DND-41 (cell line): ENCODE measurements around the gene FUBP3.

Experiments
- ATAC-seq: fragments of 200-7000 bp; cut with Tn5 transposase; 3 replicates; pipeline ENCODE4 v1.9.1; 2021; ENCODE audit warnings: low read depth; ENCODE audit not compliant: insufficient read depth
- DNase-seq: peaks from one replicate; pipeline ENCODE4 v3.0.0-alpha.2; 2020
- H2AFZ ChIP-seq: 2 replicates; pipeline ENCODE4 v1.6.0; 2012; ENCODE audit warnings: low read depth, low read length
- H3K27ac ChIP-seq: 2 replicates; pipeline ENCODE4 v1.5.1; 2012; ENCODE audit warnings: low read length, inconsistent platforms
- H3K27me3 ChIP-seq: fragments of 200-600 bp; sonication (generic); 2 replicates; pipeline ENCODE4 v1.6.0; 2012; ENCODE audit warnings: low read length, mild to moderate bottlenecking, inconsistent platforms; ENCODE audit not compliant: insufficient read depth, poor library complexity
- H3K36me3 ChIP-seq: 2 replicates; pipeline ENCODE4 v1.5.1; 2012; ENCODE audit warnings: low read length, inconsistent platforms; ENCODE audit not compliant: insufficient read depth
- H3K4me1 ChIP-seq: 2 replicates; pipeline ENCODE4 v1.5.1; 2012; ENCODE audit warnings: mild to moderate bottlenecking, low read length; ENCODE audit not compliant: insufficient read depth
- H3K4me2 ChIP-seq: 2 replicates; pipeline ENCODE4 v1.6.0; 2012; ENCODE audit warnings: mild to moderate bottlenecking, moderate library complexity, low read length, inconsistent platforms; ENCODE audit not compliant: insufficient read depth
- H3K4me3 ChIP-seq, 2 experiments: fragments of 200-600 bp in 1 of 2; shearing (Covaris generic) in 1 of 2; 2 replicates each; pipeline ENCODE4 v1.5.1; 2012 to 2016; ENCODE audit warnings: inconsistent platforms in 2 of 2, low read length in 2 of 2, mild to moderate bottlenecking in 2 of 2, low read depth in 1 of 2, moderate library complexity in 1 of 2
- H3K79me2 ChIP-seq: 2 replicates; pipeline ENCODE4 v1.6.0; 2012; ENCODE audit warnings: low read length, inconsistent platforms; ENCODE audit not compliant: insufficient read depth
- H3K9ac ChIP-seq: 2 replicates; pipeline ENCODE4 v1.6.0; 2012; ENCODE audit warnings: low read depth, mild to moderate bottlenecking, inconsistent platforms, low read length, moderate library complexity
- H3K9me3 ChIP-seq: 2 replicates; pipeline ENCODE4 v1.5.1; 2012; ENCODE audit warnings: low read length, moderate library complexity, mild to moderate bottlenecking, inconsistent platforms; ENCODE audit not compliant: insufficient read depth, severe bottlenecking
- H4K20me1 ChIP-seq: 2 replicates; pipeline ENCODE4 v1.6.0; 2012; ENCODE audit warnings: low read length; ENCODE audit not compliant: insufficient read depth
- CTCF ChIP-seq: IDR thresholded peaks from 2 replicates; pipeline ENCODE4 v1.5.1; 2012; ENCODE audit warnings: borderline replicate concordance, low read length, moderate library complexity, mild to moderate bottlenecking; ENCODE audit not compliant: poor library complexity, severe bottlenecking; ENCODE audit errors: extremely low read depth
- EZH2 ChIP-seq: IDR thresholded peaks from 3 replicates; pipeline ENCODE4 v1.6.1; 2012; ENCODE audit warnings: borderline replicate concordance, low read depth, mild to moderate bottlenecking, moderate library complexity, low read length, inconsistent platforms; ENCODE audit not compliant: severe bottlenecking

Gene FUBP3

GRCh38 chr9:130609163-130609562 is 29.8 kb downstream of the FUBP3 start:
- TF ChIP-seq EZH2 (no peak), CTCF (no peak)
- Histone ChIP-seq H3K4me2 (no peak overlapping the region), H3K4me1 (no peaks in the 10 kb centered on the region), H3K27ac (no peak overlapping the region), H3K79me2 (0 out of 2 replicates have a peak, but pooled peaks cover 3% of the 10 kb centered on the region), H3K9me3 (no peaks in the 10 kb centered on the region), H3K4me3 (no peak overlapping the region), H3K36me3 (peaks cover 66% of the 10 kb centered on the region), H3K27me3 (no peaks in the 10 kb centered on the region), H4K20me1 (no peaks in the 10 kb centered on the region; the same call in 1 of the 2 replicates), H3K9ac (no peak overlapping the region), H2AFZ (no peak overlapping the region)
- DNase-seq (no peak), ATAC-seq (no peak)

GRCh38 chr9:130610862-130611707 is 31.7 kb downstream of the FUBP3 start:
- no peaks in the 10 kb centered on the region for H3K27me3 ChIP-seq
- H2AFZ ChIP-seq: no peak overlapping the region
- H3K4me3 ChIP-seq: no peak overlapping the region
- ATAC-seq (no peak), DNase-seq (no peak)
- no peaks in the 10 kb centered on the region for H3K4me1 ChIP-seq
- no peak overlapping the region for H3K27ac ChIP-seq
- H3K9ac ChIP-seq: no peak overlapping the region
- H3K4me2 ChIP-seq: no peak overlapping the region
- no peaks in the 10 kb centered on the region; the same call in 1 of the 2 replicates for H4K20me1 ChIP-seq
- H3K79me2 ChIP-seq: 0 out of 2 replicates have a peak, but pooled peaks cover 3% of the 10 kb centered on the region
- H3K9me3 ChIP-seq: no peaks in the 10 kb centered on the region
- TF ChIP-seq EZH2: no peak
- peaks cover 77% of the 10 kb centered on the region for H3K36me3 ChIP-seq

- DNase-seq (no peak), ATAC-seq (no peak)
- Histone ChIP-seq H3K27me3 (no peaks in the 10 kb centered on the region), H2AFZ (no peak overlapping the region), H4K20me1 (no peaks in the 10 kb centered on the region), H3K4me2 (no peak overlapping the region), H3K36me3 (peaks cover 99% of the 10 kb centered on the region), H3K79me2 (no peaks in the 10 kb centered on the region), H3K4me1 (no peaks in the 10 kb centered on the region), H3K9ac (no peak overlapping the region), H3K4me3 (no peak overlapping the region), H3K9me3 (no peaks in the 10 kb centered on the region), H3K27ac (no peak overlapping the region)
- TF ChIP-seq EZH2: no peak
- TF ChIP-seq CTCF: no peak
Observed at GRCh38 chr9:130616451-130616850, 37.1 kb downstream of the FUBP3 start.

- H4K20me1 ChIP-seq: no peaks in the 10 kb centered on the region
Observed at GRCh38 chr9:130623466-130623865, 44.1 kb downstream of the FUBP3 start.

More at GRCh38 chr9:130623466-130623865, 44.1 kb downstream of the FUBP3 start:
- no peak for DNase-seq
- H3K27me3 ChIP-seq: no peaks in the 10 kb centered on the region
- no peaks in the 10 kb centered on the region for H3K79me2 ChIP-seq
- H3K9ac ChIP-seq: no peak overlapping the region
- H3K4me1 ChIP-seq: no peaks in the 10 kb centered on the region
- H3K9me3 ChIP-seq: no peaks in the 10 kb centered on the region
- TF ChIP-seq EZH2 (no peak), CTCF (no peak)
- no peak overlapping the region for H3K4me2 ChIP-seq
- no peak for ATAC-seq
- no peak overlapping the region for H2AFZ ChIP-seq
- H3K36me3 ChIP-seq: peaks cover 84% of the 10 kb centered on the region
- H3K4me3 ChIP-seq: no peak overlapping the region
- H3K27ac ChIP-seq: no peak overlapping the region
